WTC11 (cell line): Measurements from ENCODE around the gene TMPRSS6. TPM values are rescaled to one million over a fixed set of nuclear protein-coding genes. Genes with fewer than 3 reads are reported as not detected.
A peak's percentile ranks its signal among the peaks of the same experiment; 100 is the strongest.

ENCODE experiments used
- ATAC-seq: fragments of 200-7000 bp; cut with Tn5 transposase; 2 replicates; pipeline ENCODE4 v1.10.0; 2021; ENCODE audit warnings: mild to moderate bottlenecking, moderate library complexity
- CTCF ChIA-PET: fragments of 300-600 bp; sonication (Branson Sonifier 250); formaldehyde crosslinking; loops from one replicate; lab custom pipeline; 2021; ENCODE audit warnings: antibody characterized with exemption; lab: Charles Lee
- POLR2A ChIA-PET: fragments of 350-600 bp; sonication (Branson Sonifier 250); formaldehyde crosslinking; loops from one replicate; lab custom pipeline; 2021; ENCODE audit warnings: antibody characterized with exemption; lab: Charles Lee
- DNase-seq: peaks from one replicate; pipeline ENCODE4 v3.0.0; 2021; ENCODE audit warnings: low spot score
- H3K27ac Mint-ChIP-seq: 2 replicates; pipeline ENCODE4 v1.8.0; 2021; ENCODE audit warnings: mixed read lengths
- H3K27me3 Mint-ChIP-seq: 2 replicates; pipeline ENCODE4 v1.8.0; 2021; ENCODE audit warnings: low read depth, mild to moderate bottlenecking, moderate library complexity, mixed read lengths
- H3K36me3 Mint-ChIP-seq: 2 replicates; pipeline ENCODE4 v1.8.0; 2021; ENCODE audit warnings: mixed read lengths
- H3K4me1 Mint-ChIP-seq: 2 replicates; pipeline ENCODE4 v1.8.0; 2022; ENCODE audit warnings: mixed read lengths
- H3K4me3 Mint-ChIP-seq: 2 replicates; pipeline ENCODE4 v1.8.0; 2021; ENCODE audit warnings: mild to moderate bottlenecking, moderate library complexity, mixed read lengths
- H3K9me3 Mint-ChIP-seq: 2 replicates; pipeline ENCODE4 v1.8.0; 2021; ENCODE audit warnings: mixed read lengths
- AR ChIP-seq: fragments of 250-450 bp; sonication (Bioruptor Pico); IDR thresholded peaks from 2 replicates; pipeline ENCODE4 v1.9.0; 2021; ENCODE audit warnings: mild to moderate bottlenecking
- ATF3 ChIP-seq: sonication (generic); formaldehyde crosslinking; conservative IDR thresholded peaks from 2 replicates; pipeline ENCODE4 v1.8.1; 2022; ENCODE audit warnings: mild to moderate bottlenecking, missing genetic modification reagents
- CBFB ChIP-seq: sonication (generic); formaldehyde crosslinking; IDR thresholded peaks from 2 replicates; pipeline ENCODE4 v1.8.1; 2022; ENCODE audit warnings: mild to moderate bottlenecking, low read depth, missing genetic modification reagents
- ESRRA ChIP-seq: sonication (generic); formaldehyde crosslinking; IDR thresholded peaks from 2 replicates; pipeline ENCODE4 v1.8.1; 2022; ENCODE audit warnings: mild to moderate bottlenecking, missing genetic modification reagents, borderline replicate concordance
- JAZF1 ChIP-seq: fragments of 250-450 bp; sonication (Bioruptor Pico); IDR thresholded peaks from 2 replicates; pipeline ENCODE4 v1.9.0; 2021; ENCODE audit warnings: moderate library complexity, mild to moderate bottlenecking, inconsistent platforms
- KAT7 ChIP-seq: sonication (generic); formaldehyde crosslinking; IDR thresholded peaks from 2 replicates; pipeline ENCODE4 v1.8.1; 2023; ENCODE audit warnings: missing genetic modification reagents, mild to moderate bottlenecking, borderline replicate concordance
- MYBL2 ChIP-seq: sonication (generic); formaldehyde crosslinking; IDR thresholded peaks from 2 replicates; pipeline ENCODE4 v1.8.1; 2023; ENCODE audit warnings: mild to moderate bottlenecking, moderate library complexity, missing genetic modification reagents
- TEAD4 ChIP-seq: sonication (generic); formaldehyde crosslinking; IDR thresholded peaks from 2 replicates; pipeline ENCODE4 v1.8.0; 2022; ENCODE audit warnings: mild to moderate bottlenecking, missing genetic modification reagents
- ZNF416 ChIP-seq: fragments of 250-450 bp; sonication (Bioruptor Pico); IDR thresholded peaks from 2 replicates; pipeline ENCODE4 v1.9.0; 2021; ENCODE audit warnings: mild to moderate bottlenecking, inconsistent platforms
- ZNF423 ChIP-seq: fragments of 250-450 bp; sonication (Bioruptor Pico); IDR thresholded peaks from 2 replicates; pipeline ENCODE4 v2.1.2; 2022; ENCODE audit warnings: mild to moderate bottlenecking, moderate library complexity
- total RNA-seq: library from RNA; stranded (reverse); gene quantifications from 3 replicates; pipeline ENCODE4 v1.2.3, GENCODE V29; 2021
- TF ChIP-seq, protein P1 (sequence below): sonication (generic); formaldehyde crosslinking; IDR thresholded peaks from 2 replicates; pipeline ENCODE4 v1.8.1; 2022; ENCODE audit warnings: mild to moderate bottlenecking, missing genetic modification reagents, moderate library complexity, borderline replicate concordance
- TF ChIP-seq, protein P2 (sequence below): sonication (generic); formaldehyde crosslinking; IDR thresholded peaks from 2 replicates; pipeline ENCODE4 v1.8.1; 2023; ENCODE audit warnings: mild to moderate bottlenecking, missing genetic modification reagents, moderate library complexity
- TF ChIP-seq, protein P3 (sequence below): sonication (generic); formaldehyde crosslinking; IDR thresholded peaks from 2 replicates; pipeline ENCODE4 v1.8.1; 2022; ENCODE audit warnings: low read depth, missing genetic modification reagents, borderline replicate concordance
- TF ChIP-seq, protein P4 (sequence below): fragments of 250-450 bp; sonication (Bioruptor Pico); IDR thresholded peaks from 2 replicates; pipeline ENCODE4 v1.8.0; 2021; ENCODE audit warnings: mild to moderate bottlenecking
- TF ChIP-seq, protein P5 (sequence below): sonication (generic); formaldehyde crosslinking; IDR thresholded peaks from 2 replicates; pipeline ENCODE4 v1.8.0; 2022; ENCODE audit warnings: missing genetic modification reagents
- TF ChIP-seq, protein P6 (sequence below): fragments of 200-600 bp; IDR thresholded peaks from 2 replicates; pipeline ENCODE4 v1.8.0; 2022; ENCODE audit warnings: antibody characterized with exemption

The TMPRSS6 gene
- total RNA-seq, 1 experiment from 2014 or later = 0.11 TPM

DNA sequence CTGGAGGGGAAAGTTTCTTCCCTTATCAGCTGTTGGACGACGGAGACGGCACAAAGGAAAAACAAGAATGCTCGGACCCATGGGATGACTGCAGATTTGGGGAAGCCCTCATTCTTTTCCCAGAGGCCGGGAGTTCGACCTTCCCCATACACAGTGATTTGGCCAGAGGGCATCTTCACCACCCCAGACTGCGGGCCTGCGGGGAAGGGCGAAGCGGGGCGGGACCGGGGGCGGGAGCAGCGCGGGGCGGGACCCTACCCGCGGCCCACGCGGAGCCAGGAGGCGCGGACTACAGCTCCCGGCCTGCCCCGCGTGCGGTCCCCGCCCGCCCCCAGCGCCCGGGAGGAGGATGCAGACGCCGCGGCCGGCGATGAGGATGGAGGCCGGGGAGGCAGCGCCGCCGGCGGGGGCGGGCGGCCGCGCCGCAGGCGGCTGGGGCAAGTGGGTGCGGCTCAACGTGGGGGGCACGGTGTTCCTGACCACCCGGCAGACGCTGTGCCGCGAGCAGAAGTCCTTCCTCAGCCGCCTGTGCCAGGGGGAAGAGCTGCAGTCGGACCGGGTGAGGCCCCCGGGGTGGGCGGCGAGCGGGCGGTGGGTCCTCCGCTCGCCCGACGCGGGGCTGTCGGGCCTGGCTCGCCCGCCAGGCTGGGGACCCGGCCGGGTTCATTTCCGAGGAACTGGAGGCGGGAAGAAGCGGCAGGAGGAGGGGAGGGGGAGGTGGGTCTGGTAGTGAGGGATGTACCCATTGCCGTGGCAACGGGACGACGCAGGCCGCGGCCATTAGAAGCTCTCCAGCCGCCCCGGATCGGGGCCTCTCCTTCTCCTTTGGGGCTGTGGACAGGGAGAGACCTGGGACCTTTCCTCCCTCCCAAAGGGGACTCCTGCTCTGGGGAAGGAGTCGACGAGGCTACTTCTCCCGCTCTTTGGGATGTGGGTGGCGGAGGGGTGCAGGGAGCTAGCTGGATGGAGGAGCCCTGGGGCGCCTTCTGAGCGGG, 57.8 kb downstream of the TMPRSS6 start, which contains the start of gene KCTD17 (continued):
- TF ChIP-seq, protein P1, sequence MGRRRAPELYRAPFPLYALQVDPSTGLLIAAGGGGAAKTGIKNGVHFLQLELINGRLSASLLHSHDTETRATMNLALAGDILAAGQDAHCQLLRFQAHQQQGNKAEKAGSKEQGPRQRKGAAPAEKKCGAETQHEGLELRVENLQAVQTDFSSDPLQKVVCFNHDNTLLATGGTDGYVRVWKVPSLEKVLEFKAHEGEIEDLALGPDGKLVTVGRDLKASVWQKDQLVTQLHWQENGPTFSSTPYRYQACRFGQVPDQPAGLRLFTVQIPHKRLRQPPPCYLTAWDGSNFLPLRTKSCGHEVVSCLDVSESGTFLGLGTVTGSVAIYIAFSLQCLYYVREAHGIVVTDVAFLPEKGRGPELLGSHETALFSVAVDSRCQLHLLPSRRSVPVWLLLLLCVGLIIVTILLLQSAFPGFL (CRISPR knock-in tag) = no peak

GRCh38 chr22:37050913-37051312, 58.6 kb downstream of the TMPRSS6 start:
- TF ChIP-seq ZNF423 (CRISPR knock-in tag) (no peak), JAZF1 (CRISPR knock-in tag) (no peak), ATF3 (CRISPR knock-in tag) (no peak), ESRRA (CRISPR knock-in tag) (no peak), ZNF416 (CRISPR knock-in tag) (no peak), CBFB (CRISPR knock-in tag) (no peak), TEAD4 (no peak)
- TF ChIP-seq, protein P2, sequence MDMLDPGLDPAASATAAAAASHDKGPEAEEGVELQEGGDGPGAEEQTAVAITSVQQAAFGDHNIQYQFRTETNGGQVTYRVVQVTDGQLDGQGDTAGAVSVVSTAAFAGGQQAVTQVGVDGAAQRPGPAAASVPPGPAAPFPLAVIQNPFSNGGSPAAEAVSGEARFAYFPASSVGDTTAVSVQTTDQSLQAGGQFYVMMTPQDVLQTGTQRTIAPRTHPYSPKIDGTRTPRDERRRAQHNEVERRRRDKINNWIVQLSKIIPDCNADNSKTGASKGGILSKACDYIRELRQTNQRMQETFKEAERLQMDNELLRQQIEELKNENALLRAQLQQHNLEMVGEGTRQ (CRISPR knock-in tag) = no peak
- TF ChIP-seq, protein P3, sequence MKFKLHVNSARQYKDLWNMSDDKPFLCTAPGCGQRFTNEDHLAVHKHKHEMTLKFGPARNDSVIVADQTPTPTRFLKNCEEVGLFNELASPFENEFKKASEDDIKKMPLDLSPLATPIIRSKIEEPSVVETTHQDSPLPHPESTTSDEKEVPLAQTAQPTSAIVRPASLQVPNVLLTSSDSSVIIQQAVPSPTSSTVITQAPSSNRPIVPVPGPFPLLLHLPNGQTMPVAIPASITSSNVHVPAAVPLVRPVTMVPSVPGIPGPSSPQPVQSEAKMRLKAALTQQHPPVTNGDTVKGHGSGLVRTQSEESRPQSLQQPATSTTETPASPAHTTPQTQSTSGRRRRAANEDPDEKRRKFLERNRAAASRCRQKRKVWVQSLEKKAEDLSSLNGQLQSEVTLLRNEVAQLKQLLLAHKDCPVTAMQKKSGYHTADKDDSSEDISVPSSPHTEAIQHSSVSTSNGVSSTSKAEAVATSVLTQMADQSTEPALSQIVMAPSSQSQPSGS (CRISPR knock-in tag) = no peak
- TF ChIP-seq, all 79 proteins: peak for 0
- H3K9me3 Mint-ChIP-seq = no peaks in the 10 kb centered on the region
- ATAC-seq (no peak), DNase-seq (no peak)
- CTCF ChIA-PET = interaction anchor here (0.6 to 2.3 kb wide), 8 partner anchors 11 to 73 kb away, joined by 3 to 13 read pairs (median 4); partner anchors contain the start of gene TST
- POLR2A ChIA-PET = no interaction called here
- no peaks in the 10 kb centered on the region; the same call in 1 of the 2 replicates for H3K36me3 Mint-ChIP-seq
- peaks cover 9% of the 10 kb centered on the region for H3K27me3 Mint-ChIP-seq
- peaks cover 9% of the 10 kb centered on the region for H3K4me1 Mint-ChIP-seq
- H3K27ac Mint-ChIP-seq = no peak overlapping the region
- H3K4me3 Mint-ChIP-seq = peak overlapping the region; percentile 74

- CTCF ChIA-PET = no interaction called here
- TF ChIP-seq AR (CRISPR knock-in tag) = no peak
- TF ChIP-seq MYBL2 (CRISPR knock-in tag) = no peak
- no peak for TF ChIP-seq KAT7 (CRISPR knock-in tag)
- TF ChIP-seq, protein P4, sequence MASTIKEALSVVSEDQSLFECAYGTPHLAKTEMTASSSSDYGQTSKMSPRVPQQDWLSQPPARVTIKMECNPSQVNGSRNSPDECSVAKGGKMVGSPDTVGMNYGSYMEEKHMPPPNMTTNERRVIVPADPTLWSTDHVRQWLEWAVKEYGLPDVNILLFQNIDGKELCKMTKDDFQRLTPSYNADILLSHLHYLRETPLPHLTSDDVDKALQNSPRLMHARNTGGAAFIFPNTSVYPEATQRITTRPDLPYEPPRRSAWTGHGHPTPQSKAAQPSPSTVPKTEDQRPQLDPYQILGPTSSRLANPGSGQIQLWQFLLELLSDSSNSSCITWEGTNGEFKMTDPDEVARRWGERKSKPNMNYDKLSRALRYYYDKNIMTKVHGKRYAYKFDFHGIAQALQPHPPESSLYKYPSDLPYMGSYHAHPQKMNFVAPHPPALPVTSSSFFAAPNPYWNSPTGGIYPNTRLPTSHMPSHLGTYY (CRISPR knock-in tag) = no peak
- TF ChIP-seq, protein P5, sequence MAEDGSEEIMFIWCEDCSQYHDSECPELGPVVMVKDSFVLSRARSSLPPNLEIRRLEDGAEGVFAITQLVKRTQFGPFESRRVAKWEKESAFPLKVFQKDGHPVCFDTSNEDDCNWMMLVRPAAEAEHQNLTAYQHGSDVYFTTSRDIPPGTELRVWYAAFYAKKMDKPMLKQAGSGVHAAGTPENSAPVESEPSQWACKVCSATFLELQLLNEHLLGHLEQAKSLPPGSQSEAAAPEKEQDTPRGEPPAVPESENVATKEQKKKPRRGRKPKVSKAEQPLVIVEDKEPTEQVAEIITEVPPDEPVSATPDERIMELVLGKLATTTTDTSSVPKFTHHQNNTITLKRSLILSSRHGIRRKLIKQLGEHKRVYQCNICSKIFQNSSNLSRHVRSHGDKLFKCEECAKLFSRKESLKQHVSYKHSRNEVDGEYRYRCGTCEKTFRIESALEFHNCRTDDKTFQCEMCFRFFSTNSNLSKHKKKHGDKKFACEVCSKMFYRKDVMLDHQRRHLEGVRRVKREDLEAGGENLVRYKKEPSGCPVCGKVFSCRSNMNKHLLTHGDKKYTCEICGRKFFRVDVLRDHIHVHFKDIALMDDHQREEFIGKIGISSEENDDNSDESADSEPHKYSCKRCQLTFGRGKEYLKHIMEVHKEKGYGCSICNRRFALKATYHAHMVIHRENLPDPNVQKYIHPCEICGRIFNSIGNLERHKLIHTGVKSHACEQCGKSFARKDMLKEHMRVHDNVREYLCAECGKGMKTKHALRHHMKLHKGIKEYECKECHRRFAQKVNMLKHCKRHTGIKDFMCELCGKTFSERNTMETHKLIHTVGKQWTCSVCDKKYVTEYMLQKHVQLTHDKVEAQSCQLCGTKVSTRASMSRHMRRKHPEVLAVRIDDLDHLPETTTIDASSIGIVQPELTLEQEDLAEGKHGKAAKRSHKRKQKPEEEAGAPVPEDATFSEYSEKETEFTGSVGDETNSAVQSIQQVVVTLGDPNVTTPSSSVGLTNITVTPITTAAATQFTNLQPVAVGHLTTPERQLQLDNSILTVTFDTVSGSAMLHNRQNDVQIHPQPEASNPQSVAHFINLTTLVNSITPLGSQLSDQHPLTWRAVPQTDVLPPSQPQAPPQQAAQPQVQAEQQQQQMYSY (CRISPR knock-in tag) = no peak
- TF ChIP-seq, protein P6, sequence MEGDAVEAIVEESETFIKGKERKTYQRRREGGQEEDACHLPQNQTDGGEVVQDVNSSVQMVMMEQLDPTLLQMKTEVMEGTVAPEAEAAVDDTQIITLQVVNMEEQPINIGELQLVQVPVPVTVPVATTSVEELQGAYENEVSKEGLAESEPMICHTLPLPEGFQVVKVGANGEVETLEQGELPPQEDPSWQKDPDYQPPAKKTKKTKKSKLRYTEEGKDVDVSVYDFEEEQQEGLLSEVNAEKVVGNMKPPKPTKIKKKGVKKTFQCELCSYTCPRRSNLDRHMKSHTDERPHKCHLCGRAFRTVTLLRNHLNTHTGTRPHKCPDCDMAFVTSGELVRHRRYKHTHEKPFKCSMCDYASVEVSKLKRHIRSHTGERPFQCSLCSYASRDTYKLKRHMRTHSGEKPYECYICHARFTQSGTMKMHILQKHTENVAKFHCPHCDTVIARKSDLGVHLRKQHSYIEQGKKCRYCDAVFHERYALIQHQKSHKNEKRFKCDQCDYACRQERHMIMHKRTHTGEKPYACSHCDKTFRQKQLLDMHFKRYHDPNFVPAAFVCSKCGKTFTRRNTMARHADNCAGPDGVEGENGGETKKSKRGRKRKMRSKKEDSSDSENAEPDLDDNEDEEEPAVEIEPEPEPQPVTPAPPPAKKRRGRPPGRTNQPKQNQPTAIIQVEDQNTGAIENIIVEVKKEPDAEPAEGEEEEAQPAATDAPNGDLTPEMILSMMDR = no peak
These were observed 60.3 kb downstream of the TMPRSS6 start for GRCh38 chr22:37049224-37049623.

More at GRCh38 chr22:37049224-37049623, 60.3 kb downstream of the TMPRSS6 start:
- ATAC-seq (no peak), DNase-seq (no peak)
- Mint-ChIP-seq H3K27ac (no peak overlapping the region), H3K4me1 (peaks cover 9% of the 10 kb centered on the region), H3K4me3 (no peak overlapping the region), H3K9me3 (no peaks in the 10 kb centered on the region), H3K27me3 (peaks cover 12% of the 10 kb centered on the region), H3K36me3 (no peaks in the 10 kb centered on the region)
- POLR2A ChIA-PET = no interaction called here
